HL-60 (cell line): ENCODE data around the gene ZBTB47.

ENCODE experiments used
- DNase-seq, 2 experiments: peaks; one replicate each; pipeline ENCODE4 v3.0.0-alpha.2; 2010 to 2020; ENCODE audit warnings: low read depth in 1 of 2, low spot score in 1 of 2
- H3K27ac ChIP-seq: fragments of 250-450 bp; sonication (Bioruptor Pico); replicated peaks from 2 replicates; pipeline ENCODE4 v1.5.1; 2020; ENCODE audit warnings: mild to moderate bottlenecking, moderate library complexity
- H3K27me3 ChIP-seq: fragments of 250-450 bp; sonication (Bioruptor Pico); 2 replicates; pipeline ENCODE4 v1.5.1; 2021; ENCODE audit warnings: mild to moderate bottlenecking, moderate library complexity; ENCODE audit not compliant: insufficient read depth, poor library complexity, severe bottlenecking
- H3K4me3 ChIP-seq: replicated peaks from 2 replicates; pipeline ENCODE4 v1.5.1; 2011; ENCODE audit warnings: mild to moderate bottlenecking, control low read depth, low read length; ENCODE audit not compliant: insufficient read depth
- CTCF ChIP-seq: IDR thresholded peaks from one replicate; pipeline ENCODE4 v1.5.1; 2011; ENCODE audit warnings: low read length, control low read depth, inconsistent platforms; ENCODE audit not compliant: insufficient read depth
- GABPA ChIP-seq: IDR thresholded peaks from 2 replicates; pipeline ENCODE4 v1.6.1; 2012; ENCODE audit warnings: low read depth
- POLR2AphosphoS5 ChIP-seq: IDR thresholded peaks from 2 replicates; pipeline ENCODE4 v1.6.1; 2012; ENCODE audit warnings: low read depth
- SPI1 ChIP-seq: IDR thresholded peaks from 2 replicates; pipeline ENCODE4 v1.6.1; 2012; ENCODE audit warnings: low read depth, mild to moderate bottlenecking, borderline replicate concordance
- TF ChIP-seq, protein P1 (sequence below): IDR thresholded peaks from 2 replicates; pipeline ENCODE4 v1.6.1; 2012; ENCODE audit warnings: low read depth; ENCODE audit not compliant: insufficient replicate concordance

The ZBTB47 gene

GRCh38 chr3:42658091-42658770 lies 4.7 kb downstream of the ZBTB47 start:
- DNase-seq, result no peak
- no peak for TF ChIP-seq CTCF
- TF ChIP-seq SPI1, result no peak
- TF ChIP-seq, protein P1, sequence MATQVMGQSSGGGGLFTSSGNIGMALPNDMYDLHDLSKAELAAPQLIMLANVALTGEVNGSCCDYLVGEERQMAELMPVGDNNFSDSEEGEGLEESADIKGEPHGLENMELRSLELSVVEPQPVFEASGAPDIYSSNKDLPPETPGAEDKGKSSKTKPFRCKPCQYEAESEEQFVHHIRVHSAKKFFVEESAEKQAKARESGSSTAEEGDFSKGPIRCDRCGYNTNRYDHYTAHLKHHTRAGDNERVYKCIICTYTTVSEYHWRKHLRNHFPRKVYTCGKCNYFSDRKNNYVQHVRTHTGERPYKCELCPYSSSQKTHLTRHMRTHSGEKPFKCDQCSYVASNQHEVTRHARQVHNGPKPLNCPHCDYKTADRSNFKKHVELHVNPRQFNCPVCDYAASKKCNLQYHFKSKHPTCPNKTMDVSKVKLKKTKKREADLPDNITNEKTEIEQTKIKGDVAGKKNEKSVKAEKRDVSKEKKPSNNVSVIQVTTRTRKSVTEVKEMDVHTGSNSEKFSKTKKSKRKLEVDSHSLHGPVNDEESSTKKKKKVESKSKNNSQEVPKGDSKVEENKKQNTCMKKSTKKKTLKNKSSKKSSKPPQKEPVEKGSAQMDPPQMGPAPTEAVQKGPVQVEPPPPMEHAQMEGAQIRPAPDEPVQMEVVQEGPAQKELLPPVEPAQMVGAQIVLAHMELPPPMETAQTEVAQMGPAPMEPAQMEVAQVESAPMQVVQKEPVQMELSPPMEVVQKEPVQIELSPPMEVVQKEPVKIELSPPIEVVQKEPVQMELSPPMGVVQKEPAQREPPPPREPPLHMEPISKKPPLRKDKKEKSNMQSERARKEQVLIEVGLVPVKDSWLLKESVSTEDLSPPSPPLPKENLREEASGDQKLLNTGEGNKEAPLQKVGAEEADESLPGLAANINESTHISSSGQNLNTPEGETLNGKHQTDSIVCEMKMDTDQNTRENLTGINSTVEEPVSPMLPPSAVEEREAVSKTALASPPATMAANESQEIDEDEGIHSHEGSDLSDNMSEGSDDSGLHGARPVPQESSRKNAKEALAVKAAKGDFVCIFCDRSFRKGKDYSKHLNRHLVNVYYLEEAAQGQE, result no peak
- TF ChIP-seq POLR2AphosphoS5, result no peak
- TF ChIP-seq GABPA, result no peak
- H3K27me3 ChIP-seq, result no peaks in the 10 kb centered on the region
- no peak overlapping the region for H3K4me3 ChIP-seq
- H3K27ac ChIP-seq, result no peak overlapping the region

DNA sequence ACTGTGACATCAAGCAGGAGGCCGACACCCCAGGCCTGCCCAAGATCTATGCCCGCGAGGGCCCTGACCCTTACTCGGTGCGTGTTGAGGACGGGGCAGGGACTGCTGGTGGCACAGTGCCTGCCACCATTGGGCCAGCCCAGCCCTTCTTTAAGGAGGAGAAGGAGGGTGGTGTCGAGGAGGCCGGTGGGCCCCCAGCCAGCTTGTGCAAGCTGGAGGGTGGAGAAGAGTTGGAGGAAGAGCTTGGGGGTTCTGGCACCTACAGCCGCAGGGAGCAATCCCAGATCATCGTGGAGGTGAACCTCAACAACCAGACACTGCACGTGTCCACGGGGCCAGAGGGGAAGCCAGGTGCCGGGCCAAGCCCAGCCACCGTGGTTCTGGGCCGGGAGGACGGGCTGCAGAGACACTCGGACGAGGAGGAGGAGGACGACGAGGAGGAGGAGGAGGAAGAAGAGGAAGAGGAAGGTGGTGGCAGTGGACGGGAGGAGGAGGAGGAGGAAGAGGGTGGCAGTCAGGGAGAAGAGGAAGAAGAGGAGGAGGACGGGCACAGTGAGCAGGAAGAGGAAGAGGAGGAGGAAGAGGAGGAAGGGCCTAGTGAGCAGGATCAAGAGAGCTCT lies 5.4 kb downstream of the ZBTB47 start:
- Histone ChIP-seq H3K27me3 (no peaks in the 10 kb centered on the region), H3K4me3 (no peak overlapping the region), H3K27ac (peak overlapping the region; percentile 1; the same call in 1 of the 2 replicates)
- TF ChIP-seq POLR2AphosphoS5 (no peak), SPI1 (peak; percentile 16; the same call in 1 of the 2 replicates)
- peak; percentile 55 to 72 for DNase-seq

GRCh38 chr3:42659451-42660130 lies 6.1 kb downstream of the ZBTB47 start:
- H3K27me3 ChIP-seq, result no peaks in the 10 kb centered on the region
- no peak overlapping the region for H3K27ac ChIP-seq
- no peak for TF ChIP-seq SPI1
- no peak overlapping the region for H3K4me3 ChIP-seq
- no peak for DNase-seq

- Histone ChIP-seq H3K27me3 (no peaks in the 10 kb centered on the region), H3K27ac (no peak overlapping the region), H3K4me3 (no peak overlapping the region)
- TF ChIP-seq CTCF (no peak), GABPA (no peak), POLR2AphosphoS5 (no peak), SPI1 (no peak)
- TF ChIP-seq, protein P1, result no peak
- no peak for DNase-seq
Measured at GRCh38 chr3:42660131-42660715, 6.7 kb downstream of the ZBTB47 start.
